SH-SY5Y (cell line): ENCODE results near the gene SYCN.

Experiments
- GATA2 ChIP-seq: IDR thresholded peaks from 2 replicates; pipeline ENCODE4 v1.6.1; 2011; ENCODE audit warnings: mild to moderate bottlenecking, low read depth, low read length
- GATA3 ChIP-seq: IDR thresholded peaks from 2 replicates; pipeline ENCODE4 v1.6.1; 2011; ENCODE audit warnings: low read depth, mild to moderate bottlenecking, low read length, moderate library complexity

DNA sequence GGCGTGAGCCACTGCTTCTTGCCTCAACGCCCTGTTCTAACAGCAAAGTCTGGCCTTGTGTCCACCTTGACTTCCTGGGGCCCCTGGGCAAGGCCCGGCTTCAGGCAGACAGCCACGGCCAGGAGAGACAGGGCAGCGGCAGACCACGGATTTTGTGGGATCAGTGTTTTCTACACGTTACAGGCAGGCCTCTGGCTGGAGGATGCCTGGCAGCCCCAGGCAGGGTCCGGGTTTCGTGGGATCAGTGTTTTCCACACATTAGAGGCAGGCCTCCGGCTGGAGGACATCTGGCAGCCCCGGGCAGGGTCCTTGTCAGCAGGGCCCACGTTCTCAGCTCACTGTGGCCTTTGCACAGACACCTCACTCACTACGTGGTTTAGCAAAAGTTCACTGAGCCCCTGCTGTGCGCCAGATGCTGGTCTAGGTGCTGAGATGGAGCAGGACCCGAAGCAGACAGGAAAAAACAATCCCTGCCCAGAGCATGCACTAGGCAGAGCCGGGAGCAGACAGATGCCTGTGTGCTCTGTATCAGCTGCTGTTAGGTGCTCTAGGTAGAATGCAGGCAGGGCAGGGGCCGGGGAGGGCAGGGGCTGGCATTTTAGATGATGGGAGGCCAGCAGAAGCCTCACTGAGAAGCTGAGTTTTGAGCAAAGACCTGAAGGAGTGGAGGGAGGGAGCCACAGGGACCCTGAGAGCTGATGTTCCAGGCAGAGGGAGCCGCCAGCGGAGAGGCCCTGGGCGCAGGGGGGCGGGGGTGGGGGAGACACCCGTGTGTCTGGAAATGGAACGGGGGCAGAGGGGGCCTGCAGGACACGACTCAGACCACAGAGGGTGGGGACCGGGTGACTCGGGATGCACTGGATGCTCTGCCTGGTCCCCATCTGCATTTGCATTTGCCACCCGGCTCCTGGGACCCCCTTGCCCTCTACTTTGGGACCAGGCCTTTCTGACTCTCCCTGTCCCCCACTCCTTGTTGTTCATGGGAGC is 32.3 kb downstream of the SYCN start:
- TF ChIP-seq GATA2 (no peak), GATA3 (no peak)
